ENCODE results near the gene GULP1. TPM values are rescaled to one million over a fixed set of nuclear protein-coding genes. Genes with fewer than 3 reads are reported as not detected.

Gene GULP1
- total and polyA plus RNA-seq, 2 of the 13 experiments (the other 11 are each of a cell fraction or from before 2014, with no cell fraction given): 0.15 TPM; not detected in 1

GRCh38 chr2:188297978-188298377, 6.3 kb downstream of the GULP1 start:
- DNase-seq (ENCODE audit: low spot score) (no peak), FAIRE-seq (no peak), ATAC-seq (no peak)
- BruUV-seq (replicated peaks): no TSS peak
- Histone ChIP-seq H2AFZ (ENCODE audit: low read length) (no peak overlapping the region), H3K27ac (ENCODE audit: extremely low read length, insufficient read depth, low read length) (no peak overlapping the region), H3K36me3 (replicated peaks in 1 of 2; ENCODE audit: control insufficient read depth in 1 of 2, insufficient read depth in 2 of 2, low read length in 2 of 2) (no peaks in the 10 kb centered on the region), H3K9ac (ENCODE audit: insufficient read depth, low read depth, low read length) (no peak overlapping the region), H3K4me2 (ENCODE audit: low read depth, low read length) (no peak overlapping the region), H4K20me1 (ENCODE audit: insufficient read depth, low read length) (no peaks in the 10 kb centered on the region), H3K4me1 (ENCODE audit: insufficient read depth, low read length) (0 out of 2 replicates have a peak, but pooled peaks cover 5% of the 10 kb centered on the region), H3K79me2 (ENCODE audit: insufficient read depth, low read length) (no peaks in the 10 kb centered on the region), H3K4me3 (replicated peaks in 1 of 3; ENCODE audit: insufficient read depth in 1 of 3, low read depth in 2 of 3, low read length in 3 of 3) (no peak overlapping the region), H3K9me3 (ENCODE audit: low read length) (no peaks in the 10 kb centered on the region), H3K27me3 (ENCODE audit: control insufficient read depth in 1 of 2, insufficient read depth in 2 of 2, low read length in 2 of 2) (peaks cover 0 to 7% of the 10 kb centered on the region in 2 experiments; a peak in 3 of 5 replicates)
- in situ Hi-C loops (cut with HindIII; ENCODE audit: extremely low pct_ligation_motif_present, low pct_unique_long_range_greater_than_20kb): no loop called here
- POLR2A ChIA-PET: no interaction called here
- TF ChIP-seq HNRNPK (IDR thresholded peaks at IDR 0.05; ENCODE audit: low read depth, low read length, poor library complexity, severe bottlenecking): no peak
- TF ChIP-seq KDM4B (CRISPR knock-in tag; IDR thresholded peaks at IDR 0.05): no peak
- no peak for TF ChIP-seq ZNF709 (CRISPR knock-in tag; IDR thresholded peaks at IDR 0.05)
- no peak for TF ChIP-seq FOXM1 (CRISPR knock-in tag; IDR thresholded peaks at IDR 0.05)
- TF ChIP-seq USF2 (IDR thresholded peaks at IDR 0.05; ENCODE audit: low read depth, low read length): no peak
- TF ChIP-seq USF2 (CRISPR knock-in tag; IDR thresholded peaks at IDR 0.05; ENCODE audit: borderline replicate concordance): no peak
- TF ChIP-seq ARID5B (CRISPR knock-in tag; IDR thresholded peaks at IDR 0.05): no peak
- CTCF ChIA-PET (ENCODE audit: low intra/inter-chr PET ratio, low total read pairs): no interaction called here
- intact Hi-C loops (cut with micrococcal nuclease; ENCODE audit: unreplicated experiment): no loop called here

Data from HepG2 (cell line).